Ectodermal cell (in vitro differentiated cells): ENCODE measurements around the gene WDR49.

Experiments
- H3K27ac ChIP-seq: 2 replicates; pipeline ENCODE4 v1.7.0; 2013; ENCODE audit warnings: mild to moderate bottlenecking, low read depth, low read length; ENCODE audit not compliant: insufficient read depth, poor library complexity, severe bottlenecking
- H3K27me3 ChIP-seq: 2 replicates; pipeline ENCODE4 v1.7.0; 2013; ENCODE audit warnings: mild to moderate bottlenecking, low read length; ENCODE audit not compliant: insufficient read depth, control insufficient read depth, poor library complexity, severe bottlenecking
- H3K36me3 ChIP-seq: one replicate; pipeline ENCODE4 v1.7.0; 2013; ENCODE audit warnings: low read length; ENCODE audit not compliant: control insufficient read depth, insufficient read depth
- H3K4me1 ChIP-seq: one replicate; pipeline ENCODE4 v1.7.0; 2013; ENCODE audit warnings: low read length; ENCODE audit not compliant: control insufficient read depth, insufficient read depth
- H3K4me3 ChIP-seq: 2 replicates; pipeline ENCODE4 v1.7.0; 2013; ENCODE audit warnings: low read depth, low read length, control low read depth; ENCODE audit not compliant: insufficient read depth
- H3K9me3 ChIP-seq: 2 replicates; pipeline ENCODE4 v1.7.0; 2013; ENCODE audit warnings: mild to moderate bottlenecking, low read length, moderate library complexity; ENCODE audit not compliant: control insufficient read depth
- WGBS, 2 experiments: methylation state at CpG; one replicate each; pipeline ENCODE4 v1.1.7; 2013; ENCODE audit warnings: missing lambda C conversion rate in 2 of 2; 5-methylcytosine and 5-hydroxymethylcytosine counted together

Gene WDR49

GRCh38 chr3:167572991-167573390, 80.8 kb downstream of the WDR49 start:
- no peaks in the 10 kb centered on the region for H3K36me3 ChIP-seq
- H3K27ac ChIP-seq, result no peak overlapping the region
- 86 to 97% methylated on average over 2 of the region's 2 CpGs for WGBS, 2 experiments
- H3K4me1 ChIP-seq, result peaks cover 12% of the 10 kb centered on the region
- H3K4me3 ChIP-seq, result no peak overlapping the region
- no peaks in the 10 kb centered on the region for H3K27me3 ChIP-seq
- H3K9me3 ChIP-seq, result no peaks in the 10 kb centered on the region

GRCh38 chr3:167568634-167569033, 85.1 kb downstream of the WDR49 start:
- Histone ChIP-seq H3K9me3 (no peaks in the 10 kb centered on the region), H3K36me3 (no peaks in the 10 kb centered on the region), H3K27me3 (no peaks in the 10 kb centered on the region), H3K4me1 (no peaks in the 10 kb centered on the region), H3K4me3 (no peak overlapping the region), H3K27ac (no peak overlapping the region)
- 90 to 92% methylated on average over 2 of the region's 2 CpGs for WGBS, 2 experiments

GRCh38 chr3:167565489-167565888, 88.3 kb downstream of the WDR49 start:
- Histone ChIP-seq H3K27me3 (no peaks in the 10 kb centered on the region), H3K27ac (no peak overlapping the region), H3K36me3 (no peaks in the 10 kb centered on the region), H3K4me1 (no peaks in the 10 kb centered on the region), H3K4me3 (no peak overlapping the region), H3K9me3 (no peaks in the 10 kb centered on the region)
- WGBS, 2 experiments, result 50% methylated on average over 1 of the region's 1 CpG; no CpG with 5 or more reads in 1 of the 2 experiments

GRCh38 chr3:167564612-167565011, 89.1 kb downstream of the WDR49 start:
- WGBS, 2 experiments, result 94 to 95% methylated on average over 2 of the region's 2 CpGs
- Histone ChIP-seq H3K4me3 (no peak overlapping the region), H3K9me3 (no peaks in the 10 kb centered on the region), H3K4me1 (no peaks in the 10 kb centered on the region), H3K27me3 (no peaks in the 10 kb centered on the region), H3K36me3 (no peaks in the 10 kb centered on the region), H3K27ac (no peak overlapping the region)

GRCh38 chr3:167559924-167560323, 93.8 kb downstream of the WDR49 start:
- Histone ChIP-seq H3K9me3 (no peaks in the 10 kb centered on the region), H3K4me3 (no peak overlapping the region), H3K36me3 (no peaks in the 10 kb centered on the region), H3K27me3 (no peaks in the 10 kb centered on the region), H3K27ac (no peak overlapping the region), H3K4me1 (no peaks in the 10 kb centered on the region)
- WGBS, 2 experiments, result 95 to 97% methylated on average over 4 of the region's 4 CpGs

- WGBS, 2 experiments, result 87 to 92% methylated on average over 2 of the region's 3 CpGs
- Histone ChIP-seq H3K4me3 (no peak overlapping the region), H3K27ac (no peak overlapping the region), H3K27me3 (no peaks in the 10 kb centered on the region), H3K9me3 (no peaks in the 10 kb centered on the region), H3K4me1 (no peaks in the 10 kb centered on the region), H3K36me3 (no peaks in the 10 kb centered on the region)
Measured at GRCh38 chr3:167554898-167555297, 98.8 kb downstream of the WDR49 start.

- H3K4me1 ChIP-seq, result no peaks in the 10 kb centered on the region
- H3K27me3 ChIP-seq, result no peaks in the 10 kb centered on the region
- WGBS, 2 experiments, result 88 to 90% methylated on average over 1 of the region's 1 CpG
Measured at GRCh38 chr3:167538081-167538480, 115.7 kb downstream of the WDR49 start.

GRCh38 chr3:167521006-167521355, 132.8 kb downstream of the WDR49 start:
- H3K9me3 ChIP-seq, result no peaks in the 10 kb centered on the region
- no peaks in the 10 kb centered on the region for H3K36me3 ChIP-seq
- H3K4me1 ChIP-seq, result no peaks in the 10 kb centered on the region
- no peak overlapping the region for H3K4me3 ChIP-seq
- H3K27me3 ChIP-seq, result no peaks in the 10 kb centered on the region
- H3K27ac ChIP-seq, result no peak overlapping the region

More at GRCh38 chr3:167538081-167538480, 115.7 kb downstream of the WDR49 start:
- Histone ChIP-seq H3K4me3 (no peak overlapping the region), H3K9me3 (no peaks in the 10 kb centered on the region), H3K27ac (no peak overlapping the region), H3K36me3 (no peaks in the 10 kb centered on the region)

- no peak overlapping the region for H3K27ac ChIP-seq
- no peaks in the 10 kb centered on the region for H3K4me1 ChIP-seq
- H3K36me3 ChIP-seq, result no peaks in the 10 kb centered on the region
- no peak overlapping the region for H3K4me3 ChIP-seq
- no peaks in the 10 kb centered on the region for H3K27me3 ChIP-seq
- WGBS, 2 experiments, result 100% methylated on average over 1 of the region's 2 CpGs; no CpG with 5 or more reads in 1 of the 2 experiments
- H3K9me3 ChIP-seq, result no peaks in the 10 kb centered on the region
Measured at GRCh38 chr3:167520266-167521005, 133.3 kb downstream of the WDR49 start.

- WGBS, 2 experiments, result 94 to 95% methylated on average over 1 of the region's 1 CpG
- H3K9me3 ChIP-seq, result no peaks in the 10 kb centered on the region
- no peak overlapping the region for H3K4me3 ChIP-seq
- no peaks in the 10 kb centered on the region for H3K27me3 ChIP-seq
- no peaks in the 10 kb centered on the region for H3K36me3 ChIP-seq
- no peak overlapping the region for H3K27ac ChIP-seq
- H3K4me1 ChIP-seq, result no peaks in the 10 kb centered on the region
Measured at GRCh38 chr3:167507954-167508353, 145.8 kb downstream of the WDR49 start.
